Osteocyte (in vitro differentiated cells): Measurements from ENCODE around the gene PLCB1. TPM values are rescaled to one million over a fixed set of nuclear protein-coding genes. Genes with fewer than 3 reads are reported as not detected.

Source experiments
- DNase-seq: peaks from one replicate; pipeline ENCODE4 v3.0.0; 2021; ENCODE audit warnings: mixed read lengths; ENCODE audit not compliant: unreplicated experiment; ENCODE audit errors: extremely low spot score
- H3K27ac Mint-ChIP-seq: one replicate; pipeline ENCODE4 v1.8.0; 2021; ENCODE audit warnings: mild to moderate bottlenecking, mixed read lengths; ENCODE audit not compliant: unreplicated experiment
- H3K27me3 Mint-ChIP-seq: one replicate; pipeline ENCODE4 v1.8.0; 2021; ENCODE audit warnings: mixed read lengths; ENCODE audit not compliant: unreplicated experiment
- H3K36me3 Mint-ChIP-seq: one replicate; pipeline ENCODE4 v1.8.0; 2021; ENCODE audit warnings: mixed read lengths; ENCODE audit not compliant: unreplicated experiment
- H3K4me1 Mint-ChIP-seq: one replicate; pipeline ENCODE4 v1.8.0; 2021; ENCODE audit warnings: mixed read lengths; ENCODE audit not compliant: unreplicated experiment
- H3K4me3 Mint-ChIP-seq: one replicate; pipeline ENCODE4 v1.8.0; 2021; ENCODE audit warnings: mild to moderate bottlenecking, moderate library complexity, mixed read lengths; ENCODE audit not compliant: unreplicated experiment
- H3K9me3 Mint-ChIP-seq: one replicate; pipeline ENCODE4 v1.8.0; 2021; ENCODE audit warnings: mixed read lengths; ENCODE audit not compliant: unreplicated experiment
- total RNA-seq: library from RNA; stranded (reverse); gene quantifications from 2 replicates; pipeline ENCODE4 v1.2.1, GENCODE V29; 2021
- TF ChIP-seq, protein P1 (sequence below): fragments of 200-600 bp; sonication (generic); IDR thresholded peaks from 2 replicates; pipeline ENCODE4 v1.5.0; 2021; ENCODE audit warnings: antibody characterized with exemption, mild to moderate bottlenecking, moderate library complexity

The PLCB1 gene
- total RNA-seq, 1 donor from 2014 or later = 33.3 TPM

DNA sequence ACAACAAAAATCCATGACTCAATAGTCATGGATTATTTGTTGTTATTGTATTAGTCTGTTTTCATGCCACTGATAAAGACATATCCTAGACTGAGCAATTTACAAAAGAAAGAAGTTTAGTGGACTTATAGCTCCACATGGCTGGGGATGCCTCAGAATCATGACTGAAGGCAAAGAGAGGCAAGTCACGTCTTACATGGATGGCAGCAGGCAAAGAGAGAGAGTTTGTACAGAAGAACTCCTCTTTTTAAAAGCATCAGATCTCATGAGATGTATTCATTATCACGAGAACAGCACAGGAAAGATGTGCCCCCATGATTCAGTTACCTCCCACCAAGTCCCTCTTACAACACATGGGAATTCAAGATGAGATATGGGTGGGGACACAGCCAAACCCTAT lies 792.5 kb downstream of the PLCB1 start:
- H3K27me3 Mint-ChIP-seq = no peaks in the 10 kb centered on the region
- no peaks in the 10 kb centered on the region for H3K9me3 Mint-ChIP-seq
- H3K4me3 Mint-ChIP-seq = no peak overlapping the region
- no peak for DNase-seq
- no peaks in the 10 kb centered on the region for H3K4me1 Mint-ChIP-seq
- H3K36me3 Mint-ChIP-seq = no peaks in the 10 kb centered on the region
- H3K27ac Mint-ChIP-seq = no peak overlapping the region
- TF ChIP-seq, protein P1, sequence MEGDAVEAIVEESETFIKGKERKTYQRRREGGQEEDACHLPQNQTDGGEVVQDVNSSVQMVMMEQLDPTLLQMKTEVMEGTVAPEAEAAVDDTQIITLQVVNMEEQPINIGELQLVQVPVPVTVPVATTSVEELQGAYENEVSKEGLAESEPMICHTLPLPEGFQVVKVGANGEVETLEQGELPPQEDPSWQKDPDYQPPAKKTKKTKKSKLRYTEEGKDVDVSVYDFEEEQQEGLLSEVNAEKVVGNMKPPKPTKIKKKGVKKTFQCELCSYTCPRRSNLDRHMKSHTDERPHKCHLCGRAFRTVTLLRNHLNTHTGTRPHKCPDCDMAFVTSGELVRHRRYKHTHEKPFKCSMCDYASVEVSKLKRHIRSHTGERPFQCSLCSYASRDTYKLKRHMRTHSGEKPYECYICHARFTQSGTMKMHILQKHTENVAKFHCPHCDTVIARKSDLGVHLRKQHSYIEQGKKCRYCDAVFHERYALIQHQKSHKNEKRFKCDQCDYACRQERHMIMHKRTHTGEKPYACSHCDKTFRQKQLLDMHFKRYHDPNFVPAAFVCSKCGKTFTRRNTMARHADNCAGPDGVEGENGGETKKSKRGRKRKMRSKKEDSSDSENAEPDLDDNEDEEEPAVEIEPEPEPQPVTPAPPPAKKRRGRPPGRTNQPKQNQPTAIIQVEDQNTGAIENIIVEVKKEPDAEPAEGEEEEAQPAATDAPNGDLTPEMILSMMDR = no peak

DNA sequence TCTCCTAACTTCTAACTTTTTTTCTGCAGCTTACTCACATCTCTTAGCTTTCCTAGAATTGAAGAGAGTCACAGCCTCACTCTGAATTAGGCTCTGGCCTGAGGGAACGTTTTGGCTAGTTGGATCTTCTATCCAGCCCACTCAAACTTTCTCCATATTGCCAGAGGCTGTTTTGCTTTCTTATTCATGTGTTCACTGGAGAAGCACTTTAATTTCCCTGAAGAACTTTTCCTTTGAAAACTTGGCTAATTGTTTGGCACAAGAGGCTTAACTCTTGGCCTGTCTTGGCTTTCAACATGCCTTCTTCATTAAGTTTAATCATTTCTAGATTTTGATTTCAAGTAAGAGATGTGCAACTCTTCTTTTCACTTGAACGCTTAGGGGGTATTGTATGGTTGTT lies 798.7 kb downstream of the PLCB1 start:
- Mint-ChIP-seq H3K4me3 (no peak overlapping the region), H3K27ac (no peak overlapping the region), H3K4me1 (peaks cover 6% of the 10 kb centered on the region), H3K36me3 (no peaks in the 10 kb centered on the region), H3K9me3 (peaks cover 3% of the 10 kb centered on the region), H3K27me3 (no peaks in the 10 kb centered on the region)
- TF ChIP-seq, protein P1 = no peak
- no peak for DNase-seq

GRCh38 chr20:8932192-8933165 lies 800.4 kb downstream of the PLCB1 start:
- Mint-ChIP-seq H3K36me3 (no peaks in the 10 kb centered on the region), H3K4me1 (peaks cover 6% of the 10 kb centered on the region), H3K27ac (no peak overlapping the region), H3K4me3 (no peak overlapping the region), H3K27me3 (no peaks in the 10 kb centered on the region), H3K9me3 (peaks cover 3% of the 10 kb centered on the region)
- DNase-seq = no peak
- TF ChIP-seq, protein P1 = no peak

DNA sequence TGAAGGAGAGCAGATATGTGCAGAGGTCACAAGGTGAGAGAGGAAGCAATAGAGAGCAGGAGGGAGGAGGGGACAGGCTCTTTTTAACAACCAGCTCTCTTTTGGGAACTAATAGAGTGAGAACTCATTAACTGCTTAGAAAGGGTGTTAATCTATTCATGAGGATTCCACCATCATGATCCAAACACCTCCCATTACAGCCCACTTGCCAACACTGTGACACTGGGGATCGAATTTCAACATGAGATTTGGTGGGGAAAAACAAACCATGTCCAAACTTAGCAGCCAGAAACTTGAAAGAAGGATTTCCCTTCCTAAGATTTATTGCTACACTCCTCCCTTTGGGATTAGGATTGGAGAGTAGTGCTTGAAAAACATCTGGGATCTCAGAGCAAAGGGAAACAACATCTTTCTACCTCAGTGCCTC lies 801.3 kb downstream of the PLCB1 start:
- H3K36me3 Mint-ChIP-seq = no peaks in the 10 kb centered on the region
- TF ChIP-seq, protein P1 = no peak
- no peak overlapping the region for H3K27ac Mint-ChIP-seq
- H3K27me3 Mint-ChIP-seq = no peaks in the 10 kb centered on the region
- DNase-seq = no peak
- H3K4me3 Mint-ChIP-seq = no peak overlapping the region
- H3K4me1 Mint-ChIP-seq = peaks cover 6% of the 10 kb centered on the region
- H3K9me3 Mint-ChIP-seq = peaks cover 3% of the 10 kb centered on the region

DNA sequence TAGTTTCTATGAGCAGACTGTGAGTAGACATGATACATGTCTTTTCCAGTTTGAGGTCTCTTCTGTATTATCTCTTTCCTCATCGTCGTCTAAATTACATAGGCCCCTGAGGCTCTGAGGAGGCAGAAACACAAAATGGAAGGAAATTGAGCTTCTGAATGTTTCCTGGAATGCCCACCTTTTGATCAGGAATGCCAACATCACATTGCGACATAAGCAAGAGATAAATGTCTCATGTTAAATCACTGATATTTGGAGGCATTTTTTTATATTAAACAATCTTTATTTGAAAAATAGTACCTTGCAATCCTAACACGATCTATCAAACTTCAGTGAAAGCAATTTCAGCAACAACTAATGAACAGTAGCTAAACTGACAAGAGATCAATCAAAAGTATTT lies 802.3 kb downstream of the PLCB1 start:
- peaks cover 3% of the 10 kb centered on the region for H3K9me3 Mint-ChIP-seq
- TF ChIP-seq, protein P1 = no peak
- H3K27me3 Mint-ChIP-seq = no peaks in the 10 kb centered on the region
- DNase-seq = no peak
- no peak overlapping the region for H3K27ac Mint-ChIP-seq
- no peaks in the 10 kb centered on the region for H3K36me3 Mint-ChIP-seq
- peaks cover 6% of the 10 kb centered on the region for H3K4me1 Mint-ChIP-seq
- no peak overlapping the region for H3K4me3 Mint-ChIP-seq
